Activated naive CD4-positive, alpha-beta T cell treated with anti-CD3 and anti-CD28 coated beads, Interleukin-2, amount 10 ng/mL, durations not matched to agents 7 days and 5 days (primary cell): Measurements from ENCODE around the gene RGS7BP.
"Not testable (repeated sequence)": the region's sequence is repeated elsewhere in the genome, so short reads cannot be mapped to it uniquely, and the experiment has no call there.

Source experiments
- CTCF ChIA-PET: fragments of 350-600 bp; sonication (Branson Sonifier 250); formaldehyde crosslinking; loops from one replicate; lab custom pipeline; 2021; ENCODE audit warnings: antibody characterized with exemption; lab: Charles Lee
- DNase-seq: peaks from one replicate; pipeline ENCODE4 v3.0.0-alpha.2; 2020
- H3K27ac Mint-ChIP-seq: one replicate; pipeline ENCODE4 v1.8.0; 2021; ENCODE audit warnings: mild to moderate bottlenecking, moderate library complexity, mixed read lengths
- H3K27me3 Mint-ChIP-seq: one replicate; pipeline ENCODE4 v1.8.0; 2021; ENCODE audit warnings: mild to moderate bottlenecking, mixed read lengths
- H3K36me3 Mint-ChIP-seq: one replicate; pipeline ENCODE4 v1.8.0; 2021; ENCODE audit warnings: mixed read lengths
- H3K4me1 Mint-ChIP-seq: one replicate; pipeline ENCODE4 v1.8.0; 2021; ENCODE audit warnings: mixed read lengths
- H3K4me3 Mint-ChIP-seq: one replicate; pipeline ENCODE4 v1.8.0; 2021; ENCODE audit warnings: mild to moderate bottlenecking, moderate library complexity, mixed read lengths
- H3K9me3 Mint-ChIP-seq: one replicate; pipeline ENCODE4 v1.8.0; 2021; ENCODE audit warnings: mixed read lengths

Gene RGS7BP

GRCh38 chr5:64518793-64519192 is 13.0 kb downstream of the RGS7BP start:
- H3K27ac Mint-ChIP-seq, result no peak overlapping the region
- CTCF ChIA-PET, result no interaction called here
- H3K27me3 Mint-ChIP-seq, result no peaks in the 10 kb centered on the region
- H3K9me3 Mint-ChIP-seq, result no peaks in the 10 kb centered on the region
- no peak for DNase-seq
- H3K4me1 Mint-ChIP-seq, result no peaks in the 10 kb centered on the region
- no peak overlapping the region for H3K4me3 Mint-ChIP-seq
- H3K36me3 Mint-ChIP-seq, result no peaks in the 10 kb centered on the region

GRCh38 chr5:64519263-64519662 is 13.4 kb downstream of the RGS7BP start:
- H3K4me1 Mint-ChIP-seq, result no peaks in the 10 kb centered on the region
- H3K27ac Mint-ChIP-seq, result no peak overlapping the region
- DNase-seq, result no peak
- H3K36me3 Mint-ChIP-seq, result no peaks in the 10 kb centered on the region
- CTCF ChIA-PET, result no interaction called here
- H3K9me3 Mint-ChIP-seq, result no peaks in the 10 kb centered on the region
- no peak overlapping the region for H3K4me3 Mint-ChIP-seq
- H3K27me3 Mint-ChIP-seq, result no peaks in the 10 kb centered on the region

GRCh38 chr5:64526734-64527439 is 21.1 kb downstream of the RGS7BP start:
- H3K9me3 Mint-ChIP-seq, result no peaks in the 10 kb centered on the region
- H3K27me3 Mint-ChIP-seq, result no peaks in the 10 kb centered on the region
- CTCF ChIA-PET, result no interaction called here
- DNase-seq, result no peak
- H3K27ac Mint-ChIP-seq, result no peak overlapping the region
- H3K4me3 Mint-ChIP-seq, result no peak overlapping the region
- no peaks in the 10 kb centered on the region for H3K4me1 Mint-ChIP-seq
- H3K36me3 Mint-ChIP-seq, result no peaks in the 10 kb centered on the region

GRCh38 chr5:64530076-64530475 is 24.3 kb downstream of the RGS7BP start:
- CTCF ChIA-PET, result no interaction called here

GRCh38 chr5:64532212-64532611 is 26.4 kb downstream of the RGS7BP start:
- no peaks in the 10 kb centered on the region for H3K9me3 Mint-ChIP-seq
- no peaks in the 10 kb centered on the region for H3K36me3 Mint-ChIP-seq
- CTCF ChIA-PET, result no interaction called here
- DNase-seq, result no peak
- no peak overlapping the region for H3K4me3 Mint-ChIP-seq
- no peaks in the 10 kb centered on the region for H3K4me1 Mint-ChIP-seq
- no peak overlapping the region for H3K27ac Mint-ChIP-seq
- no peaks in the 10 kb centered on the region for H3K27me3 Mint-ChIP-seq

More at GRCh38 chr5:64530076-64530475, 24.3 kb downstream of the RGS7BP start:
- Mint-ChIP-seq H3K27ac (no peak overlapping the region), H3K9me3 (no peaks in the 10 kb centered on the region), H3K4me1 (no peaks in the 10 kb centered on the region), H3K27me3 (no peaks in the 10 kb centered on the region), H3K36me3 (no peaks in the 10 kb centered on the region), H3K4me3 (no peak overlapping the region)
- no peak for DNase-seq

GRCh38 chr5:64532657-64533056 is 26.8 kb downstream of the RGS7BP start:
- Mint-ChIP-seq H3K36me3 (no peaks in the 10 kb centered on the region), H3K9me3 (no peaks in the 10 kb centered on the region), H3K27ac (no peak overlapping the region), H3K4me1 (no peaks in the 10 kb centered on the region), H3K27me3 (no peaks in the 10 kb centered on the region), H3K4me3 (no peak overlapping the region)
- CTCF ChIA-PET, result no interaction called here
- no peak for DNase-seq

- Mint-ChIP-seq H3K9me3 (no peaks in the 10 kb centered on the region), H3K36me3 (no peaks in the 10 kb centered on the region), H3K4me3 (no peak overlapping the region), H3K27me3 (no peaks in the 10 kb centered on the region), H3K27ac (no peak overlapping the region), H3K4me1 (no peaks in the 10 kb centered on the region)
- CTCF ChIA-PET, result no interaction called here
- no peak for DNase-seq
These were observed 28.2 kb downstream of the RGS7BP start for GRCh38 chr5:64534033-64534432.

GRCh38 chr5:64557911-64558310 is 52.1 kb downstream of the RGS7BP start:
- DNase-seq, result no peak
- H3K36me3 Mint-ChIP-seq, result no peaks in the 10 kb centered on the region
- no peak overlapping the region for H3K27ac Mint-ChIP-seq
- no peaks in the 10 kb centered on the region for H3K4me1 Mint-ChIP-seq
- H3K9me3 Mint-ChIP-seq, result no peaks in the 10 kb centered on the region
- CTCF ChIA-PET, result no interaction called here
- peaks cover 4% of the 10 kb centered on the region for H3K27me3 Mint-ChIP-seq
- H3K4me3 Mint-ChIP-seq, result no peak overlapping the region

- CTCF ChIA-PET, H3K36me3 Mint-ChIP-seq, H3K9me3 Mint-ChIP-seq, H3K27me3 Mint-ChIP-seq, H3K4me3 Mint-ChIP-seq, DNase-seq, H3K27ac Mint-ChIP-seq, H3K4me1 Mint-ChIP-seq: not testable (repeated sequence)
These were observed 52.8 kb downstream of the RGS7BP start for GRCh38 chr5:64558641-64559040.

GRCh38 chr5:64566310-64566916 is 60.6 kb downstream of the RGS7BP start:
- no peaks in the 10 kb centered on the region for H3K4me1 Mint-ChIP-seq
- peaks cover 4% of the 10 kb centered on the region for H3K27me3 Mint-ChIP-seq
- CTCF ChIA-PET, result no interaction called here
- no peak overlapping the region for H3K4me3 Mint-ChIP-seq
- no peak for DNase-seq
- no peaks in the 10 kb centered on the region for H3K36me3 Mint-ChIP-seq
- H3K27ac Mint-ChIP-seq, result no peak overlapping the region
- no peaks in the 10 kb centered on the region for H3K9me3 Mint-ChIP-seq

GRCh38 chr5:64569858-64570257 is 64.0 kb downstream of the RGS7BP start:
- no peak overlapping the region for H3K27ac Mint-ChIP-seq
- DNase-seq, result no peak

GRCh38 chr5:64570395-64570996 is 64.7 kb downstream of the RGS7BP start:
- Mint-ChIP-seq H3K27me3 (no peaks in the 10 kb centered on the region), H3K9me3 (no peaks in the 10 kb centered on the region), H3K4me1 (no peaks in the 10 kb centered on the region), H3K36me3 (no peaks in the 10 kb centered on the region), H3K27ac (no peak overlapping the region), H3K4me3 (no peak overlapping the region)
- CTCF ChIA-PET, result no interaction called here
- no peak for DNase-seq

More at GRCh38 chr5:64569858-64570257, 64.0 kb downstream of the RGS7BP start:
- H3K4me1 Mint-ChIP-seq, result no peaks in the 10 kb centered on the region
- no peak overlapping the region for H3K4me3 Mint-ChIP-seq
- H3K27me3 Mint-ChIP-seq, result no peaks in the 10 kb centered on the region
- CTCF ChIA-PET, result no interaction called here
- H3K9me3 Mint-ChIP-seq, result no peaks in the 10 kb centered on the region
- H3K36me3 Mint-ChIP-seq, result no peaks in the 10 kb centered on the region

GRCh38 chr5:64575561-64575960 is 69.7 kb downstream of the RGS7BP start:
- H3K9me3 Mint-ChIP-seq, result no peaks in the 10 kb centered on the region
- H3K4me3 Mint-ChIP-seq, result no peak overlapping the region
- peaks cover 5% of the 10 kb centered on the region for H3K27me3 Mint-ChIP-seq
- H3K4me1 Mint-ChIP-seq, result no peaks in the 10 kb centered on the region
- H3K36me3 Mint-ChIP-seq, result no peaks in the 10 kb centered on the region
- no peak for DNase-seq
- CTCF ChIA-PET, result no interaction called here
- H3K27ac Mint-ChIP-seq, result no peak overlapping the region

GRCh38 chr5:64576250-64576649 is 70.4 kb downstream of the RGS7BP start:
- Mint-ChIP-seq H3K36me3 (no peaks in the 10 kb centered on the region), H3K27me3 (peaks cover 5% of the 10 kb centered on the region), H3K27ac (no peak overlapping the region), H3K4me1 (no peaks in the 10 kb centered on the region), H3K9me3 (no peaks in the 10 kb centered on the region), H3K4me3 (no peak overlapping the region)
- CTCF ChIA-PET, result no interaction called here
- DNase-seq, result no peak

- Mint-ChIP-seq H3K27ac (no peak overlapping the region), H3K4me1 (no peaks in the 10 kb centered on the region), H3K9me3 (no peaks in the 10 kb centered on the region), H3K4me3 (no peak overlapping the region), H3K36me3 (no peaks in the 10 kb centered on the region), H3K27me3 (peaks cover 4% of the 10 kb centered on the region)
- CTCF ChIA-PET, result no interaction called here
- DNase-seq, result no peak
These were observed 79.8 kb downstream of the RGS7BP start for GRCh38 chr5:64585646-64586045.
